HG02884 (cell line): ENCODE measurements around the gene ATG13.

ENCODE experiments used
- ATAC-seq: cut with Tn5 transposase; IDR thresholded peaks from one replicate; pipeline ENCODE4 v1.9.1; 2021; ENCODE audit warnings: mild to moderate bottlenecking, moderate library complexity; ENCODE audit not compliant: unreplicated experiment

ATG13 gene

DNA sequence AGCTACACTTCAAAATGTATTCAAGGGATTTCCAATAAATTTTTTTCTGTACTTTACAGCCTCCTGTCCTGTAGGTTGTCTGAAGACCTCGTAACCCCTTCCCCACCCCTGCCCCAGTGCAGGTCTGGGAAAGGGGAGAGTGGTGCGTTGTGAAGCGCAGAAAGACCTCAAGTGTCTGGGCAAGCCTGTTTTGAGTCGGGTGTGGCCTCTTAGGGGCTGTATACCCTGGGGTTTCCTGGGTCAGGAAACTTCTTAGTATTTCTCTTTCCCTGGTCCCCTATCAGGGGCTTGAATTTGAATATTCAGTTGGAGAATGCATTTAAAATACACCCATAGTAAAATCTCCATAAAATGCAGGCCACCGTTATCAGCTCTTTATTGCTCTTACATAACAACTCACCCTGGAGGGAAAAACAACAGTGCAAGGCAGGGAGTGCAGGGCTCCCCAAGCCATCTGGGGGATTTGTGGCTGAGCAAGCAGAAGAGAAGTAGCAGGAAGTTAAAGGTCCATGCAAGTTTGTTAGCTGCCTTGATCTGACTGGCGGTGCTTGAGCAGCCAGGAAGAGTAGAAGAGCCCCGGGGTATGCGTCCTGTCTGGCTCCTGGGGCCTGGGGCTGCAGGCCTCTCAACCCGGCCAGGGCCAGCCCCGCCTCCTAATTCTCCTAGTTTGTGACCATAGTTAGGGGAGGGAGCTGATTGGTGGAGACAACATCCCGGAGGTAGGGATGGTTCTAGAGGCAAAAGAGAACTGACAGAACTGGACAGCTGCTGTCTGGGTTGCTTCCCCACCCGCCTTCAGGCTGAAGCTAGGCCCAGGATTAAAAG is 57.3 kb downstream of the ATG13 start:
- no peak for ATAC-seq

DNA sequence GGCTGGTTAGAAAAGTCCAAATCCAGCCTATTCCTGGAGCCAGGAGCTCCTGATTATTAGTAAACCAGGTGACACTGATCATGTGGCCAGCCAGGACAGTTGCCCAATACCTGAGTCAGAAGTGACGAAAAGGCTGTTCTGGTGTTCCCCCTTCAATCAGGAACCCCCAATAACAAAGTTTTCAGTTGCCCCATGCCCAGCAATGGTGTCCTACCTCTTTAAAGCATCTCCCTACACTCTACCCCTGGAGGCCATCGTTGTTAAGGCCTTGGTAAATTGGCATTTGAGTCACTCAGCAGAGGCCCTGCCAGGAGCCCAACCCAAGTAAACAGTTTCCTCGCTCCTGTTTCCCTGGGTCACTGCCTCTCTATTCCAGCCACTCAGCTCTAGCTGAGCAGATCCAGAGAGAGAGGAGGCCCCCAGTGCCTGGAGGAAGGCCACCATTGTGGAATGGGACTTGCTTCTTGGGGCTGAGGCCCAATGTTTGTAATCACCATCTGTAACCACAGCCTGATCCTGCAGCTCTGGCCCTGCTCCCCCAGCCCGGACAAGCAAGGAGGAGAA is 58.0 kb downstream of the ATG13 start:
- no peak for ATAC-seq

DNA sequence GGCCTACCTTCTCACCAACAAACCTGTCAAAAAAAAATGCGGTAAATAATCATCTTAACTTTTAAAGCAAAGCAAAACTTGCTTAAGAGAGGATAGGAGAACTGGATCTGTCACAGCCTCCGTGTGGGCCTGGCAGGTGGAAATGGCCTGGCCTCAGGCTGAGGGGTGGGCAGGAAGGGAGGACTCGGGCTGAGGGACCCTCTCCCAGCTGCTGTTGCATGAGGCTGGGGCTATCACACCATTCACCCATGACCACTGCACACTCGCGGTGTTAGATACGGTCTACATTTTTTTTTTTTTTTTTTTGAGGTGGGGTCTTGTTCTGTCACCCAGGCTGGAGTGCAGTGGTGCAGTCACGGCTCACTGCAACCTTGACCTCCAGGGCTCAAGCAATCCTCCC is 58.6 kb downstream of the ATG13 start:
- ATAC-seq, result no peak

DNA sequence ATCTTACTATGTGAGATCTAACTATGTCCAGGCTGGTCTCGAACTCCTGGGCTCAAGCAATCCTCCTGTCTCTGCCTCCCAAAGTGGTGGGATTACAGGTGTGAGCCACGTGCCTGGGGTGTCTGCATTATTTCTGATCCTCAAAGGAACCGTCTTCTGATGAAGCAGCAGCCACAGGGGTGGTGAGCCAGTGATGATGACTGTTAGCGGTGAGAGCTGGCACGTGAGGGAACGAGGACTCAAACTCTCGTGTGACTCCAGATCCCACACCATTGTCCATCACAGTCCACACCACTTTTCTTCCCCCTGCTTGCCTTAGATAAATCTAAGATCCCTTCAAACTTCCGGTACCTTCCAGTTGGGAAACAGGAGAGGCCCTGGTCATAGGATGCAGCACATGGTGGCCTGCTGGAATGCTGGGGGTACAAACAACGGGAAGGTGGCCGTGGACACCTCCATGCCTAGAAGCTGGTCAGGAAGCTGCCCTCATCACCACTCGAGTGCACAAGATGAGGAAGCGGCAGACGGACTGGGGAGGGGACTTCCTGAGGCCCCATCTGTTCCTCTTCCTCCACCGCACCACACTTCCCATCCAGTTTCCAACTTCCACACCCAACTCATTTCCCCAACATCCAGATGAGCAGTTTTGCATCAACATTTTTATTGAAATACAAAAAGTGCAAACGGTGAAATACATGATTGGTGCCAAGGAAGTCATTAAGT is 59.2 kb downstream of the ATG13 start:
- no peak for ATAC-seq

DNA sequence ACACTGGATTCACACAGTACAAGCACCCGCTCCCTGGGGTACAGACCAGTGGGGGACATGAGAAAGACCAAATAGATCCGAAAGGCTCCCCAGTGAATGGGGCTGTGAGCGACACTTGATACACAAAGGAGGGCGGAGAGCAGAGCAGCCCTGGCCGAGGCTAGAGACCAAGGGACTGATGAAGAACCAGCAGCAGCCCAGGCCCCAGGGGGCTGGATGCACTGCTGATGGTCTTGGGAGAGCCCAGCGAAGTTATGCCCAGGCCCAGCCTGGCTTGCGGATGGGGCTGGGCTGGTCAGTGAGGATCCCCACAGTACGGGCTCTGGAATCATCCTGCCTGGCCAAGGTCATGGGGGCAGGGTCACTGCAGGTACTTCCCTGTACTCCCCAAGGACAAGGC is 59.8 kb downstream of the ATG13 start:
- no peak for ATAC-seq

DNA sequence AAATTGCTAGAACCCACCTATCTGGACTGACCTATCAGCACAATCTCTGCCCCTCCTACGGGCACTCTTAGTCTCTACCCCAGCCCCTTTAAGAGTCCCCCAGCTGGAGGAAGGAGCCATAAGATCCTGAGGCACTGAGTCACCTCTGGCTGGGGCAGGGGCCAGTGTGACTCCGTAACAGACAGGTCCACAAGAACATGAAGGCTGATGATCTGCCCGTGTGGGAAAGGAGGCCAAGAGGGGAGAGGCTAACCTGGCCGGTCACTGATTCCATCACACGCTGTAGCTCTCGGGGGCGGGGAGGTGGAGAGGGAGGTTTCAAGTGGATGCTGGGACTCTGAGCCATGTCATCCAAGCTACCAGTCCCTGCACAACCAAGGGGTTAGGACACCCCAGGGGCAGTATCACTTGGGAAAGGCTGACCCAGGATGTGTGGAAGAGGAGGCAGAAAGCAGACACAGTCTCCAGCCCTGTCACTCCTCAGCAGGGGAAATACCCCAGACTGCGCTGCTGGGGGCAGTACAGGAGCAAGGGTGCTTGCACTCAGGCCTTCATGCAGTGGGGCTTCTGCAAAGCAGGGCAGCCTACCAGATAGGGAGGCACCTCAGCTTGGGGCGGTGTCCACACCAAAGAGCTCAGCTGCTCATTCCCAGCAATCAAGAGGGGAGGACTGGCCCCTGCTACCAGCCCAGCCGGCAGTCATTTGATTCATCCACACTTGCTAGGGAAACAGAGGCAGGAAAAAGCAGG is 60.8 kb downstream of the ATG13 start:
- no peak for ATAC-seq

DNA sequence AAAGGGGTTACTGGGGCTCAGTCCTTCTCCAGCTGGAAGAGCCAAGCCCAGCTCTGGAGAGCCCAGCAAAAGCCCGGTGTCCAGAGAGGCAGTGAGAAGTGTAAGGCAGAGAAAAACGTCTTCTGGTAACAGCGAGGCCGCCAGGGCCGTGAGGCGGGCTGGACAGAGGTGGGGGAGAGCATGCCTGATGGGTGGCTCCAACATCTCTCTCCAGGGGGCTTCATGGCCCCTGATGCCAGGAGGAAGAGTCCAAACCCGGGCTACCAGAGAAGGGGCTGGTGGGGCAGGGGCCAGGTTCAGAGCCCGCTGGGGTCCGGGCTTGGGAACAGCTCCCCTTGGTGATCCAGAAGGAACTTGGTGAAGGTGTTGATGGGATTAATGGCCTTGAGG is 61.4 kb downstream of the ATG13 start:
- no peak for ATAC-seq

DNA sequence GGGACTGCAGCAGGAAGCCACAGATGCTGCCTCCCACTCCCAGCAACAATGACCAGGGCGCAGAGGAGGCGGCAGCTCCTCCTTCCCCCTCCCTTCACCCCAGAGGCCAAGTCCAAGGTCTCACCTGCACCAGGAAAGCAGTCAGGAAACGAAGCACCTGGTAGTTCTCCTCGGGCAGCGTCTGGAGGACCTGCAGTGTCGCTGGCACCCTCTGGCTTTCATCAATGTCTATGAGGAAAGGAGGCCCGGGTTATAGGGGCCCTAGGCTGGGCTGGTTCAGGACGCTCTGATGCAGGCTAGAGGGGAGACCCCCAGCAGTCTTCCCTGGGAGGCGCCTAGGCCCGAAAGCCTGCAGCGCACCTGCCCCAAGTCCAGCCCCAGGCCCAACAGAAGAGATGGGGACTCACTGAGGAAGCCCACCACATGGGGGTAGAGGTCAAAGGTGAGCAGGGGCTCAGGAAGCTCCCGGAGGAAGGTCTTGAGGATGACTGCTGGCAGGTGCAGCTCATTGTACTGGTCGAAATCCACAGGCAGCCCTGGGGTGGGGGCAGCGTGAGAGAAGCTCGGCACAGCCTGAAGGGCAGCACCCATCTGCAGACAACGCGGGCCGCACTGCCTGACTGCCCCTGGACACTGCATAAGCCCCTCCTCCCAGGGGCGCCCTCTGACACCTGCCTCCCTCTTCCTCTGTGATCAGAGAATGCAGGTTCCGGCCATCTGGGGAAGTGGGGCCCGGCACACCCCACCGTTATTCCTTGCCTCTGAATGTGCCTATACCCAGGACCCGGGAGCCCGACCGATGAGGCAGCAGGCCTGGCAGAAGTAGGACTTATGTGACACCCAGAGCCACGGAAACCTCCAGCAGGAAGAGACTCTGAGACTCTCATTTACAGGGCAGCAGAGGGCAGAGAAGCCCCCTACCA is 62.1 kb downstream of the ATG13 start:
- no peak for ATAC-seq

DNA sequence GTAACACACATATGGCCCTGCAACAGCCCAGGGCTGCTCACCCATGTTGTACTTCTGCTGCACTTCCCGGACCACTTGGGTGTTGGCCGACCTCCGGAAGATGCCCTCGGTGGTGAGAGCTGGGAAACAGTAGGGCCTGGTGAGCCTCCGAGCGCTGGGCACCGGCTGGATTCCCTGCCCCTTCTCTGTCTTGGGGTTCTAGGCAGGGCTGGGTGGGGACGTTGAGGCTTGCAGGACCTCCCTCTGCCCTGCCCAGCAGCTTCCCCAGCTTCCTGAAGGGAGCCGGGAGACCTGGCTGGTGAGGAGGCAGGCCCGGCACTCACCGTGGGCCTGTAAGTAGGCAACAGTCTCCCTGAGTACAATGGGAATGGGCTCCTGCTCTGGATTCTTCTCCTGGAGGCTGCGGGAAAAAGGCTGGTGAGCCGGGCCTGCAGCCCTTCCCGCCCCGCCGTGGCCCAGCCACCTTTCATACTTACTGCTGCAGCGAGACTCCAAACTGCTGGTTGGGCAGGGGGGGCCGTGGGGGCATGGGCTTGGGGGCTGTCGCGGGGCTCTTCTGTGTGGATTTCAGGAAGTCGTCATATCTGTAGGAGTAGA is 62.9 kb downstream of the ATG13 start:
- ATAC-seq, result no peak

DNA sequence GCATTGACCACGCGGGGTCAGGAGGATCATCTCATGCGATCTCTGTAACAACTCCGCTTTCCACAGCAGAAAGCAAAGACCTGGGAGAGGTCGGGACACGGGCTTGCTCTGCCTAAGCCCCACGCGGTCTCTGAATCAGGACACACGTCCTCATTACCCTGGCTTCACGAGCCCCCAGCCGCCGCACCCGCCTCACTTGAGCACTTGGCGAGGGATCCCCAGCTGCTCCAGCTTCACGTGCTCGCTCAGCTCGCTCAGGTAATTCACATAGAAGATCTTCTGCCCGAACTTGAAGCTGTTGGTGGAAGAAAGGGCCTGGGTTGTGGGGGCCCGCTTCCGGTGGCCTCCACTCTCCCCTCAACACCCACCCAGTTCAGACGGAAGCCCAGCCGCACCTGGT is 63.5 kb downstream of the ATG13 start:
- no peak for ATAC-seq

DNA sequence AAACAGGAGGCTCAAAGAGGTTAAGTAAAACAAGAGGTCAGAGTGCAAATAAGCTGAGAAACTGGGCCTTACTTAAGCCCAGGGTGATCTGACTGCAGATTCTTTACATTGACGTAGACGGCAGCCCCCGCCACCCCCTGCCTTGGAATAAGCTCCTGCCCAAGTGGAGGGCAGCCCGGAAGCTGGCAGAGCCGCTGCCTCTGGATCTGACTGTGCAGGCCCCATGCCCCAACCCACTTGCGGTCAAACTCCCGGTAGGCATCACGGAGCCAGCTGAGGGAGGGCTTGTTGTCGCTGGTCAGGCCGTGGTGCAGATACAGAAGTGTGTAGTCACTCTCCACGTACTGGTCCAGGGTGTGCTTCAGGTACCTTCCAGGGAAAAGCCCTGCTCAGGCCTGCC is 64.5 kb downstream of the ATG13 start:
- ATAC-seq, result no peak

DNA sequence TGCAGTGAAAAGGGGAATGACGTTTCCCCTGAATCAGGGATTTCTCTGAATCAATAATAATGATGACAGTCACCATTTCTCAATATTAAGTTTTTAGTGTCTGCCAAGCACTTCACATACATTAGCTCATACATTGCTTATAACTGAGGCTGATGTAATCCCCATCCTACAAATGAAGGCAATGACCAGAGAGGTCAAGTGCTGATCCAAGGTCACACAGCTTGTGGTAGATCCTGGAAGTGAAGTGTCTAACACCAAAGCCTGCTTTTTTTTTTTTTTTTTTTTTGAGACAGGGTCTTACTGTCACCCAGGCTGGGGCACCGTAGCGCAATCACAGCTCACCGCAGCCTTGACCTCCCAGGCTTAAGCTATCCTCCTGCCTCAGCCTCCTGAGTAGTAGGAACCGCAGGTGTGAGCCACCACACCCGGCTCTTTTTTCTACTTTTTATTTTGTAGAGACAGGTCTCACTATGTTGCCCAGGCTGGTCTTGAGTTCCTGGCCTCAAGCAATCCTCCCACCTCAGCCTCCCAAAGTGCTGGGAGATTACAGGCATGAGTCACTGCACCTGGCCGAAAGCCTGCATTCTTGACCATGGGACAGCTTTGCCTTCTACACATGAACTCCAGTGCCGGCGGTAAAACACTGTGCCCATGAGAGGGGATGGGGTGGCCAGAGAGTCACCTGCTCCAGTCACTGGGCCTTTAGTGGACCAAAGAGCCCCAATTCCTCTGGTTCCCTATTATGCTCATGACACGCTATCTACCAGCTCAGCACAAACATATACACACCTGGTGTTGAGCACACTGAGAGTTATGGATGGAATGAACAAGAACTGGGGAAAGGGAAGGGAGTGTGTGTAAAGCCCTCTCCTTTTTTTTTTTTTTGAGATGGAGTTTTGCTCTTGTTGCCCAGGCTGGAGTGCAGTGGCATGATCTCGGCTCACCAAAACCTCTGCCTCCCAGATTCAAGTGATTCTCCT is 65.7 kb downstream of the ATG13 start:
- ATAC-seq, result no peak

DNA sequence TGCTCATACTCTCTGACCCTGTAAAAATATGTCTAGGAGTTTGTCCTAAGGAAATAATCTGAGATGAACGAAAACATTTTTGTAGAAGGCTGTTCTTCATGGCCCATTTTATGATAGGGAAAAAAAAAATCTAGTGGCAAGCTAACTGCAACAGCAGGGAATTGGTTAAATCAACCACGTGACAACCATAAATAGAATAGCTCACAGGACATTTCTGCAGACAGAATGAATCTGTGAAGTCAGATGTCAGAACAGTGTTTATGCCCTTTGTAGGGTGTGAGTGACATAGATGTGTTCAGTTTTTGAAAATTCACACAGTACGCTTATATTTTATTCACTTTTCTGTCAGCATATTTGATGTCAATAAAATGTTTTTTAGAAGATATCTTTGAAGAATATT is 67.0 kb downstream of the ATG13 start:
- ATAC-seq, result no peak

DNA sequence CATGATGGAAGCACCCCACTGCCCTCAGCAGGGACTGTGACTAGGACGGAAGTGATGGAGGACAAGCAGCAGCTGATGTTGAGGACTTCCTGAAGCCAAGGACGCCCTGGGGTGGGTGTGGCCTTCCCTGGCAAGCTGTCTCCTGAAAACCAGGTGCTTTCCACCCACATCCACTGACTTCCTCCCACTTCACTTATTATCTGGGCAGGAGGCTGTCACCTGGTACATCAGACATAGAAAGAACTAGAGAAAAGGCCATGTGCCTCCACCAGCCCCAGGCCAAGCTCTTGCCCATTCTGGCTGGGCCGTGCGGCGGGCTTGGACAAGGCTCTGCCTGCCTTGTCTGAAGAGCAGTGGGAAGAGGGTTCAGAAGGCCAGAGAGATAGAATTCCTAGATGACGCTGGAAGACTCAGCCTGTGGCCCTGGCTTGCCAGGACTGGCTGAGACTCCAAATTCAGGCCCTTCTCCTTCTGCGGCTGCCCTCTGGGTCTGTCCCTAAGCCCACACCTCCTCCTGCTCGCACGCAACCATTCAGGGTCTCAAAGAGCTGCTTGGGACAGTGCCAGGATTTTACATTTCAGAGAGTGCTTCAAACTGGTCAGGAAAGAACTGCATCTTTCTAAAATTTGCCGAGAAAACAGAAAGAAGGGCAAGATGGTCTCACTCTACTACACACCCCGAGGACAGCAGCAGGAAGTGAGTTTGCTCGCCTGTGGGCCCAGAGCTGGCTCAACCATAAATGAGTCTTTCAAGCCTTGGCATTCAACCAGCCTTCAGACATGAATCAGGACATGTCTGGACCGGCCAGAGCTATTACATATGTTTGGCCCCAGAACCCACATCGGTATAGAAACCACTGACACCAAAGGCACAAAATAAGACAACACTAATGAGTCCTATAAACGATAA is 69.8 kb downstream of the ATG13 start:
- ATAC-seq, result no peak

DNA sequence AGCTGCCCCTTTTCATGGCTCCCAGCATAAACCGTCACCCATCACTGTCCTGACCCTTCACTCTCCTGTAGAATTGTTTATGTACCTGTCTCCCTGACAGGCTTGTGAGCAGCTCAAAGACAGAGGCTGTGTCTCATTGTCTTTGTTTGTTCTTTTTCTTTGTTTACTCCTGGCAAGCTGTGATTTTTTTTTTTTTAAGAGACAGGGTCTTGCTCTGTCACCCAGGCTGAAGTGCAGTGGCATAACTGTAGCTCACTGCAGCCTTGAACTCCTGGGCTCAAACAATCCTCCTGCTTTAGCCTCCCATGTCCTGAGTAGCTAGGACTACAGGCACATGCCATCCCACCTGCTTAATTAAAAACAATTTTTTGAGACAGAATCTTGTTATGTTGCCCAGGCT is 73.3 kb downstream of the ATG13 start:
- no peak for ATAC-seq

DNA sequence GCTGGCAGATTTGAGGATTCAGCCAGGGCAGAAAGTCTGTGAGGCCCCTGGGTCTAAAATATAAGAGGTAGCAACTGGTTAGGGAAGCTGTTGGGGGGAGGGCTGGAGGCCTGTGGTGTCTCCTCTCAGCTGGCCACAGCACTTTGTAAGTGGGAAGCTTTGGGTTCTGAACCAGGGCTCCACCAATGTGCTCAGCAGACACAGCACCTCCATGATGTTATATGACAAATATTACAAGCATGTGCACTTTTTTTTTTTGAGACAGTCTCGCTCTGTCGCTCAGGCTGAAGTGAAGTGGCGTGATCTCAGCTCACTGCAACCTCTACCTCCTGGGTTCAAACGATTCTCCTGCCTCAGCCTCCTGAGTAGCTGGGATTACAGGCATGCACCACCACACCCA is 75.1 kb downstream of the ATG13 start:
- no peak for ATAC-seq

DNA sequence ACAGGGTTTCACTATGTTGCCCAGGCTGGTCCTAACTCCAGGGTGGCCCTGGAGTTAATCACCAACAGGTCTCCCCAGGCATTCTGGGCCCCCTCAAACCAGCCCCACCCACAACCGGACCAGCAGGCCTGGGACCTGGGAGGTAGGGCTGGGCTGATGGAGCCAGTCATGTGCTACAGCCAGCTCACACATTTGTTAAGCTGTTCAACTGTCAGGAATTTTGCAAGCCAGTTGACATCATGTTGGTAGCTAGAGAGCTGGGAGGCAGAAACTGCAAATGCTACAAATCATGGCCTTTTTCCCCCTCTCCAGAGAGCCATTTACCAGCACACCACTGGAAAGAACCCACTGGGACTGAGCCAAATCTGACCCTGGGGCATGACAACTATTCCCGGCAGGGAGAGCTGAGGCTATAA is 76.3 kb downstream of the ATG13 start:
- ATAC-seq, result no peak

DNA sequence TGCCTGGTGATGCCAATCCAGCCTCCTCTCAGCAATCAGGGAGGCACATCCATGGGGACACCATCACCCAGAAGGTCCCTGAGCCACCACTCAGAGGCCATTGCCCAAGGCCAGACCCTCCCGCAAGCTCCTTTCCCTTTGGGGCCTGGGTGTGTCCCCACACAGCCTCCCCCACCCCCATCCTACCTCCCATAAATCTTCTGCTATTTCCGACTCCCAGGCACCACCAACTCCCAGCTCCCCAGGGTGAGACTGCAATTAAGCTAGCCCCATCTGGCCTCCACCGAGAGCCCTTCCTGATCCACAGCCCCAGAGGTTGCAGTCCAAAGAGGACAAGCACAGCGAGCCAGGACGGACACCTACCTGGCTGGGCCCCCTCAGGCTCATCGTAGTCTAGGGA is 76.7 kb downstream of the ATG13 start:
- ATAC-seq, result no peak
